ENCODE results near the gene B3GNT7. TPM values are rescaled to one million over a fixed set of nuclear protein-coding genes. Genes with fewer than 3 reads are reported as not detected.

B3GNT7 gene
- total and polyA plus RNA-seq, 2 of the 8 experiments (the other 6 are each of a cell fraction or from before 2014, with no cell fraction given), result 26.4 to 73.1 TPM

GRCh38 chr2:231373786-231374349 lies 21.6 kb upstream of the B3GNT7 start (continued):
- TF ChIP-seq HDAC6 (IDR thresholded peaks at IDR 0.05; ENCODE audit: low read depth, low read length), result no peak
- TF ChIP-seq YY1 (IDR thresholded peaks at IDR 0.05; ENCODE audit: low read depth, low read length), result no peak
- TF ChIP-seq CTBP2 (IDR thresholded peaks at IDR 0.05; ENCODE audit: borderline replicate concordance, insufficient read depth, insufficient read length, low read length), result no peak
- TF ChIP-seq BRCA1 (IDR thresholded peaks at IDR 0.05; ENCODE audit: low read depth, low read length), result no peak
- no peak for TF ChIP-seq POLR2A (IDR thresholded peaks at IDR 0.05; ENCODE audit: control extremely low read depth in 1 of 2, low read depth in 2 of 2, low read length in 2 of 2)
